Daoy (cell line): ENCODE measurements around the gene CCDC82. TPM values are rescaled to one million over a fixed set of nuclear protein-coding genes. Genes with fewer than 3 reads are reported as not detected.
"Not testable (repeated sequence)": the region's sequence is repeated elsewhere in the genome, so short reads cannot be mapped to it uniquely, and the experiment has no call there.

Source experiments
- DNase-seq: peaks from one replicate; pipeline ENCODE4 v3.0.0-alpha.2; 2015; ENCODE audit warnings: low read depth
- total RNA-seq: library from RNA; depleted of rRNA; stranded (reverse); fragments of >200 nt; shearing (Covaris generic); gene quantifications from 2 replicates; pipeline ENCODE4 v1.2.3, GENCODE V29; 2014; rRNA removed

The CCDC82 gene
- total RNA-seq, result 12.9 and 13.6 TPM in 2 replicates

GRCh38 chr11:96389720-96390487 lies at the start of gene CCDC82, which contains the start of gene JRKL:
CCDC82 (minus strand) TSS chr11:96389912; CDS start chr11:96384747, 5,165 bp downstream.
JRKL (plus strand) TSS chr11:96390013; CDS start chr11:96390650, 637 bp downstream.
- peak; percentile 98 for DNase-seq

GRCh38 chr11:96432654-96433053 lies 42.9 kb upstream of the CCDC82 start:
- not testable (repeated sequence) for DNase-seq

- DNase-seq, result no peak
Measured at GRCh38 chr11:96430668-96431067, 41.0 kb upstream of the CCDC82 start.

GRCh38 chr11:96424693-96425092 lies 35.0 kb upstream of the CCDC82 start:
- peak; percentile 23 for DNase-seq

- DNase-seq, result no peak
Measured at GRCh38 chr11:96413408-96413807, 23.7 kb upstream of the CCDC82 start.

GRCh38 chr11:96412761-96413381 lies 23.2 kb upstream of the CCDC82 start:
- DNase-seq, result no peak

GRCh38 chr11:96411412-96411811 lies 21.7 kb upstream of the CCDC82 start:
- not testable (repeated sequence) for DNase-seq

- no peak for DNase-seq
Measured at GRCh38 chr11:96400697-96401096, 11.0 kb upstream of the CCDC82 start.

GRCh38 chr11:96397863-96398262 lies 8.2 kb upstream of the CCDC82 start:
- no peak for DNase-seq

- no peak for DNase-seq
Measured at GRCh38 chr11:96396637-96397036, 6.9 kb upstream of the CCDC82 start.

- DNase-seq, result no peak
Measured at GRCh38 chr11:96394773-96395172, 5.1 kb upstream of the CCDC82 start.

GRCh38 chr11:96393753-96394348 lies 4.1 kb upstream of the CCDC82 start:
- DNase-seq, result peak; percentile 27

- DNase-seq, result no peak
Measured at GRCh38 chr11:96391698-96392307, 2.1 kb upstream of the CCDC82 start.

GRCh38 chr11:96390488-96390792 lies 728 bp upstream of the CCDC82 start:
- peak; percentile 13 for DNase-seq

GRCh38 chr11:96388891-96389719 lies 607 bp downstream of the CCDC82 start:
- no peak for DNase-seq

- DNase-seq, result no peak
Measured at GRCh38 chr11:96385187-96385586, 4.5 kb downstream of the CCDC82 start.

GRCh38 chr11:96384156-96384555 lies 5.6 kb downstream of the CCDC82 start:
- DNase-seq, result no peak

- DNase-seq, result no peak
Measured at GRCh38 chr11:96376796-96377195, 12.9 kb downstream of the CCDC82 start.

GRCh38 chr11:96373826-96374225 lies 15.9 kb downstream of the CCDC82 start:
- DNase-seq, result no peak

- no peak for DNase-seq
Measured at GRCh38 chr11:96367342-96367741, 22.4 kb downstream of the CCDC82 start.

- DNase-seq, result no peak
Measured at GRCh38 chr11:96366024-96366423, 23.7 kb downstream of the CCDC82 start.

GRCh38 chr11:96365493-96365892 lies 24.2 kb downstream of the CCDC82 start:
- DNase-seq, result no peak
